ENCODE results near the gene PAK4. TPM values are rescaled to one million over a fixed set of nuclear protein-coding genes. Genes with fewer than 3 reads are reported as not detected.

The PAK4 gene
- total and polyA plus RNA-seq, 2 experiments from 2014 or later: 20.3 to 39.6 TPM

DNA sequence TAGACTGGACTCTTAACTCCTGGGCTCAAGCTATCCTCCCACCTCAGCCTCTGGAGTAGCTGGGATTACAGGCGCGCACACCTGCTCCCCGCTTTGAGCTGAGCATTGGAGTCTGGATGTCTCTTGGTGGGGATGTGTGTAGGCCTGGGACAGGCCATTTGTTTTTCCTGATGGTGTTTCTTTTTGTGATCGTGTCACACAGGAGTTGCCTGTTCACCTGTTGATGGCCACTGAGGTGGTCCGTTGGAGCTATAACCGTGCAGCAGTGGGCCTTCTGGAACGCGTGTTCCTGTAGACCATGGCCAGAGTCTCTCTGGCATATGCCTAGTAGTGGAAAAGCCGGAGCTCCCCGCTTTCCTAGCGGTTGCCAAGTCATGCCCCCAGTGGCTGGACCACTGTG lies 3.5 kb downstream of the PAK4 start:
- peaks cover 84% of the 10 kb centered on the region for H3K79me2 ChIP-seq
- no peaks in the 10 kb centered on the region for H3K36me3 ChIP-seq (replicated peaks; ENCODE audit: insufficient read depth, low read depth)
- peak overlapping the region; percentile 20 for H3K27ac ChIP-seq
- peaks cover 63% of the 10 kb centered on the region for H4K20me1 ChIP-seq (ENCODE audit: insufficient read depth, poor library complexity, severe bottlenecking)
- no peak overlapping the region for H3K4me3 ChIP-seq
- no peak for TF ChIP-seq CTCF (IDR thresholded peaks at IDR 0.05; ENCODE audit: poor library complexity)
- TF ChIP-seq EZH2phosphoT487 (IDR thresholded peaks at IDR 0.05; ENCODE audit: low read depth, severe bottlenecking, unreplicated experiment): no peak
- TF ChIP-seq EZH2 (IDR thresholded peaks at IDR 0.05; ENCODE audit: borderline replicate concordance): no peak
- peaks cover 60% of the 10 kb centered on the region for H3K4me1 ChIP-seq (ENCODE audit: insufficient read depth)
- DNase-seq (ENCODE audit: low spot score): no peak
- H3K9me2 ChIP-seq (replicated peaks; ENCODE audit: insufficient read depth): no peaks in the 10 kb centered on the region
- peak overlapping the region; percentile 87 for H3K4me2 ChIP-seq
- WGBS (ENCODE audit: low lambda C conversion rate, missing lambda C conversion rate): 97% methylated on average over 11 of the region's 11 CpGs
- no peaks in the 10 kb centered on the region for H3K9me3 ChIP-seq (ENCODE audit: low read depth)
- H3K27me3 ChIP-seq: no peaks in the 10 kb centered on the region
- H2AFZ ChIP-seq: no peak overlapping the region

GRCh38 chr19:39130337-39131254 lies 5.0 kb downstream of the PAK4 start:
- Histone ChIP-seq H3K4me1 (ENCODE audit: insufficient read depth) (peaks cover 62% of the 10 kb centered on the region), H3K9me3 (ENCODE audit: low read depth) (no peaks in the 10 kb centered on the region), H3K27ac (no peak overlapping the region), H3K36me3 (replicated peaks; ENCODE audit: insufficient read depth, low read depth) (no peaks in the 10 kb centered on the region), H4K20me1 (ENCODE audit: insufficient read depth, poor library complexity, severe bottlenecking) (peaks cover 71% of the 10 kb centered on the region), H3K79me2 (peaks cover 99% of the 10 kb centered on the region), H3K4me3 (no peak overlapping the region), H3K4me2 (no peak overlapping the region), H3K27me3 (no peaks in the 10 kb centered on the region), H2AFZ (no peak overlapping the region), H3K9me2 (replicated peaks; ENCODE audit: insufficient read depth) (no peaks in the 10 kb centered on the region)
- 84% methylated on average over 18 of the region's 22 CpGs for WGBS (ENCODE audit: low lambda C conversion rate, missing lambda C conversion rate)
- no peak for DNase-seq (ENCODE audit: low spot score)
- TF ChIP-seq CTCF (IDR thresholded peaks at IDR 0.05; ENCODE audit: poor library complexity): no peak
- no peak for TF ChIP-seq EZH2 (IDR thresholded peaks at IDR 0.05; ENCODE audit: borderline replicate concordance)
- TF ChIP-seq EZH2phosphoT487 (IDR thresholded peaks at IDR 0.05; ENCODE audit: low read depth, severe bottlenecking, unreplicated experiment): no peak

GRCh38 chr19:39131255-39131755 lies 5.7 kb downstream of the PAK4 start:
- Histone ChIP-seq H3K27ac (no peak overlapping the region), H3K4me2 (no peak overlapping the region), H3K9me3 (ENCODE audit: low read depth) (no peaks in the 10 kb centered on the region), H3K4me1 (ENCODE audit: insufficient read depth) (peaks cover 62% of the 10 kb centered on the region), H3K9me2 (replicated peaks; ENCODE audit: insufficient read depth) (no peaks in the 10 kb centered on the region), H4K20me1 (ENCODE audit: insufficient read depth, poor library complexity, severe bottlenecking) (peaks cover 72% of the 10 kb centered on the region), H3K4me3 (no peak overlapping the region), H3K79me2 (peaks cover 100% of the 10 kb centered on the region), H3K27me3 (no peaks in the 10 kb centered on the region), H2AFZ (no peak overlapping the region), H3K36me3 (replicated peaks; ENCODE audit: insufficient read depth, low read depth) (no peaks in the 10 kb centered on the region)
- no peak for DNase-seq (ENCODE audit: low spot score)
- TF ChIP-seq EZH2 (IDR thresholded peaks at IDR 0.05; ENCODE audit: borderline replicate concordance) (no peak), CTCF (IDR thresholded peaks at IDR 0.05; ENCODE audit: poor library complexity) (no peak), EZH2phosphoT487 (IDR thresholded peaks at IDR 0.05; ENCODE audit: low read depth, severe bottlenecking, unreplicated experiment) (no peak)
- 72% methylated on average over 18 of the region's 18 CpGs for WGBS (ENCODE audit: low lambda C conversion rate, missing lambda C conversion rate)
